Hepatocyte (in vitro differentiated cells): ENCODE data around the gene PRR3.

Source experiments
- CTCF ChIP-seq: fragments of 200-600 bp; sonication (generic); IDR thresholded peaks from 2 replicates; pipeline ENCODE4 v1.5.1; 2016; ENCODE audit warnings: antibody characterized with exemption, mild to moderate bottlenecking; ENCODE audit not compliant: poor library complexity
- EZH2 ChIP-seq: fragments of 200-600 bp; sonication (generic); IDR thresholded peaks from 2 replicates; pipeline ENCODE4 v1.6.1; 2016; ENCODE audit warnings: antibody characterized with exemption, mild to moderate bottlenecking, borderline replicate concordance
- EZH2phosphoT487 ChIP-seq: fragments of 200-600 bp; sonication (generic); IDR thresholded peaks from one replicate; pipeline ENCODE4 v1.6.1; 2018; ENCODE audit warnings: antibody characterized with exemption, mild to moderate bottlenecking, low read depth, moderate library complexity; ENCODE audit not compliant: unreplicated experiment, severe bottlenecking

DNA sequence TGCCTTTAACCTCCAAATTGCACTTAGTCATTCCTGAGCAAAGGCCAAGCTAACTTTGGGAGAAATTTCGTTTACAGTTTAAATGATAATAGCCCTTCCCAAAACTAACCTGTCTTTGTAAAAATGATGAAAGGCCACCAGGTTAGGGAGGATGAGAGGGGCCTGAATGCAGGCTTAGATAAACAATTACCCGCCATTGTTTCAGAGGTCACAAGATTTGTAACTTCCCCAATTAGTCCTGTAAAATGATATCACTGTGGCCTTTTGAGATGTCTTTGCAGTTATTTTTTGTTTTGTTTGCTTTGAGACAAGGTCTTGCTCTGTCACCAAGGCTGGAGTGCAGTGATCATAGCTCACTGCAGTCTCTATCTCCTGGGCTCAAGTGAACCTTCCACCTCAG, 27.1 kb upstream of the PRR3 start:
- no peak for TF ChIP-seq CTCF
- no peak for TF ChIP-seq EZH2
- TF ChIP-seq EZH2phosphoT487, result no peak
